ENCODE data around the gene NKTR. TPM values are rescaled to one million over a fixed set of nuclear protein-coding genes. Genes with fewer than 3 reads are reported as not detected.

NKTR gene
- total RNA-seq, 1 experiment from 2014 or later: 70.5 TPM

DNA sequence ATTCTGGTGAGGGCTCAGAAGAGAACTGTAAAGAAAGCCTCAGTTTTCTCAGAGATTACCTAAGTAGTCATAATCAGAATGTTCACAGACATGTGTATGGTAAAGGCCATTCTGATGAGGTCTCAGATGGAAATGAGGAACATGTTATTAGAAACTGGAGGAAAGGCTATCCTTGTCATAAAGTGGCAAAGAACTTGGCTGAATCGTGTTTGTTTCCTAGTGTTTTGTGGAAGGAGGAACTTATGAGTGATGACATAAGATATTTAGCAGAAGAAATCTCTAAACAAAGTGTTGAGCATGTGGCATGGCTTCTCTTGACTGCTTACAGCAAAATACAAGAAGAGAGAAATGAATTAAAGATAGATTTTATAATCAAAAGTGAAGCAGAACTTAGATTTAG lies 72.0 kb downstream of the NKTR start:
- ChIA-PET CTCF (no interaction called here), POLR2A (ENCODE audit: unreplicated experiment) (no interaction called here)
- no peaks in the 10 kb centered on the region for H3K27me3 ChIP-seq (ENCODE audit: insufficient read depth, low read depth)
- H3K79me2 ChIP-seq (ENCODE audit: low read depth): no peaks in the 10 kb centered on the region
- intact Hi-C loops (cut with micrococcal nuclease; ENCODE audit: unreplicated experiment): no loop called here
- H3K36me3 ChIP-seq (ENCODE audit: low read depth): no peaks in the 10 kb centered on the region
- H3K9me3 ChIP-seq (ENCODE audit: insufficient read depth, low read depth): no peaks in the 10 kb centered on the region
- no peak overlapping the region for H3K27ac ChIP-seq
- no TSS peak for BruUV-seq (replicated peaks)
- no peak overlapping the region for H3K4me2 ChIP-seq
- no peak overlapping the region for H3K4me3 ChIP-seq
- H3F3A ChIP-seq (ENCODE audit: insufficient read depth, low read depth): no peaks in the 10 kb centered on the region
- no peak overlapping the region for H2AFZ ChIP-seq
- DNase-seq: no peak
- H3K9me2 ChIP-seq (ENCODE audit: insufficient read depth): no peaks in the 10 kb centered on the region
- no peaks in the 10 kb centered on the region for H4K20me1 ChIP-seq (ENCODE audit: insufficient read depth)
- no peaks in the 10 kb centered on the region for H3K4me1 ChIP-seq (replicated peaks; ENCODE audit: insufficient read depth)
- TF ChIP-seq EZH2 (IDR thresholded peaks at IDR 0.05; ENCODE audit: low read depth): no peak
- TF ChIP-seq, protein P1, sequence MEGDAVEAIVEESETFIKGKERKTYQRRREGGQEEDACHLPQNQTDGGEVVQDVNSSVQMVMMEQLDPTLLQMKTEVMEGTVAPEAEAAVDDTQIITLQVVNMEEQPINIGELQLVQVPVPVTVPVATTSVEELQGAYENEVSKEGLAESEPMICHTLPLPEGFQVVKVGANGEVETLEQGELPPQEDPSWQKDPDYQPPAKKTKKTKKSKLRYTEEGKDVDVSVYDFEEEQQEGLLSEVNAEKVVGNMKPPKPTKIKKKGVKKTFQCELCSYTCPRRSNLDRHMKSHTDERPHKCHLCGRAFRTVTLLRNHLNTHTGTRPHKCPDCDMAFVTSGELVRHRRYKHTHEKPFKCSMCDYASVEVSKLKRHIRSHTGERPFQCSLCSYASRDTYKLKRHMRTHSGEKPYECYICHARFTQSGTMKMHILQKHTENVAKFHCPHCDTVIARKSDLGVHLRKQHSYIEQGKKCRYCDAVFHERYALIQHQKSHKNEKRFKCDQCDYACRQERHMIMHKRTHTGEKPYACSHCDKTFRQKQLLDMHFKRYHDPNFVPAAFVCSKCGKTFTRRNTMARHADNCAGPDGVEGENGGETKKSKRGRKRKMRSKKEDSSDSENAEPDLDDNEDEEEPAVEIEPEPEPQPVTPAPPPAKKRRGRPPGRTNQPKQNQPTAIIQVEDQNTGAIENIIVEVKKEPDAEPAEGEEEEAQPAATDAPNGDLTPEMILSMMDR (conservative IDR thresholded peaks at IDR 0.05): no peak

DNA sequence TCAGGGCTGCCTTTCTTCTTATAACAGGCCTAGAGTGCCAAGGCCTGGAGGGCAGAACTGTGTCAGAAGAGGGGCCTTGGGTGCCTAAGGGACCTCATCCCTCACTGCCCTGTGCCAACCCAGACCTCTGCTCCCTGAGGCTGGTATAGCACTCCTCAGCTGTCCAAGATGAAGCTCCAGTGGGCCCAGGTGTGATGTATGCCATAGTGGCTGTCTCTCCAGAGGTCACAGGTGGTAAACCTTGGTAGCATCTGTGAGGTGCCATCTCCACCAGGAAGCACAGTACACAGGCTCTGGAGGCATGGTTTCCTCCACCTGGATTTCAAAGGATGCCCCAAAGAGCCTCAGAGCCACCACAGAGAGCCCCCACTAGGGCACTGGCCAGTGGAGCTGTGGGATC lies 72.6 kb downstream of the NKTR start:
- Histone ChIP-seq H3K9me2 (ENCODE audit: insufficient read depth) (no peaks in the 10 kb centered on the region), H3K27me3 (ENCODE audit: insufficient read depth, low read depth) (no peaks in the 10 kb centered on the region), H3K4me2 (no peak overlapping the region), H3K36me3 (ENCODE audit: low read depth) (no peaks in the 10 kb centered on the region), H3K9me3 (ENCODE audit: insufficient read depth, low read depth) (no peaks in the 10 kb centered on the region), H3K4me3 (no peak overlapping the region), H3F3A (ENCODE audit: insufficient read depth, low read depth) (no peaks in the 10 kb centered on the region), H3K79me2 (ENCODE audit: low read depth) (no peaks in the 10 kb centered on the region), H4K20me1 (ENCODE audit: insufficient read depth) (no peaks in the 10 kb centered on the region), H2AFZ (no peak overlapping the region), H3K27ac (no peak overlapping the region), H3K4me1 (replicated peaks; ENCODE audit: insufficient read depth) (no peaks in the 10 kb centered on the region)
- intact Hi-C loops (cut with micrococcal nuclease; ENCODE audit: unreplicated experiment): no loop called here
- DNase-seq: no peak
- TF ChIP-seq EZH2 (IDR thresholded peaks at IDR 0.05; ENCODE audit: low read depth): no peak
- TF ChIP-seq, protein P1 (conservative IDR thresholded peaks at IDR 0.05): no peak
- CTCF ChIA-PET: interaction anchor here (0.6 kb wide), 1 partner anchor 325 kb away, joined by 4 read pairs; no protein-coding TSS in a partner anchor
- BruUV-seq (replicated peaks): no TSS peak
- POLR2A ChIA-PET (ENCODE audit: unreplicated experiment): no interaction called here

DNA sequence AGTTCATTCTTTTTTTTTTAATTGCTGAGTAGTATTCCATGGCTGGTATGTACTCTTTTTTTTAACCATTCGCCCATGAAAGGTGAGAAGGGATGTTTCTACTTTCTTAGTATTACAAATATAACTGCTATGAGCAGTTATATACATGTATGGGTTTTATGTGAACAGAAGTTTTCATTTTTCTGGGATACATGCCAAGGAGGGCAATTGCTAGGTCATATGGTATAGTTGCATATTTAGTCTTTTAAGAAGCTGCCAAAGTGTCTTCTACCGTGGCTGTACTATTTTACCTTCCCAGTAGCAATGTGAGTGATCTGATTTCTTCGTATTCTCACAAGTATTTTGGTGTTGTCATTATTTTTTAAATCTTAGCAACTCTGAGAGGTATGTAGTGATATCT lies 73.7 kb downstream of the NKTR start:
- H3K4me2 ChIP-seq: no peak overlapping the region
- POLR2A ChIA-PET (ENCODE audit: unreplicated experiment): interaction anchor here (0.7 kb wide), 1 partner anchor 22 kb away, joined by 5 read pairs; no protein-coding TSS in a partner anchor
- no peaks in the 10 kb centered on the region for H3K36me3 ChIP-seq (ENCODE audit: low read depth)
- intact Hi-C loops (cut with micrococcal nuclease; ENCODE audit: unreplicated experiment): no loop called here
- no peaks in the 10 kb centered on the region for H3K27me3 ChIP-seq (ENCODE audit: insufficient read depth, low read depth)
- no peak for DNase-seq
- H4K20me1 ChIP-seq (ENCODE audit: insufficient read depth): no peaks in the 10 kb centered on the region
- H3K27ac ChIP-seq: no peak overlapping the region
- CTCF ChIA-PET: no interaction called here
- H3K4me1 ChIP-seq (replicated peaks; ENCODE audit: insufficient read depth): no peaks in the 10 kb centered on the region
- no peak overlapping the region for H3K4me3 ChIP-seq
- no peaks in the 10 kb centered on the region for H3K9me2 ChIP-seq (ENCODE audit: insufficient read depth)
- no peaks in the 10 kb centered on the region for H3F3A ChIP-seq (ENCODE audit: insufficient read depth, low read depth)
- TF ChIP-seq, protein P1 (conservative IDR thresholded peaks at IDR 0.05): no peak
- no peak for TF ChIP-seq EZH2 (IDR thresholded peaks at IDR 0.05; ENCODE audit: low read depth)
- no peaks in the 10 kb centered on the region for H3K9me3 ChIP-seq (ENCODE audit: insufficient read depth, low read depth)
- H3K79me2 ChIP-seq (ENCODE audit: low read depth): no peaks in the 10 kb centered on the region
- no peak overlapping the region for H2AFZ ChIP-seq
- no TSS peak for BruUV-seq (replicated peaks)
